NCI-H345 treated with DMSO at 0.1 percent for 48 hours (cell line): ENCODE data around the gene RB1.
"Not testable (repeated sequence)": the region's sequence is repeated elsewhere in the genome, so short reads cannot be mapped to it uniquely, and the experiment has no call there.

Source experiments
- DNase-seq: peaks from one replicate; lab custom pipeline; 2025; ENCODE audit not compliant: unreplicated experiment; lab: John Stamatoyannopoulos, UW

The RB1 gene

DNA sequence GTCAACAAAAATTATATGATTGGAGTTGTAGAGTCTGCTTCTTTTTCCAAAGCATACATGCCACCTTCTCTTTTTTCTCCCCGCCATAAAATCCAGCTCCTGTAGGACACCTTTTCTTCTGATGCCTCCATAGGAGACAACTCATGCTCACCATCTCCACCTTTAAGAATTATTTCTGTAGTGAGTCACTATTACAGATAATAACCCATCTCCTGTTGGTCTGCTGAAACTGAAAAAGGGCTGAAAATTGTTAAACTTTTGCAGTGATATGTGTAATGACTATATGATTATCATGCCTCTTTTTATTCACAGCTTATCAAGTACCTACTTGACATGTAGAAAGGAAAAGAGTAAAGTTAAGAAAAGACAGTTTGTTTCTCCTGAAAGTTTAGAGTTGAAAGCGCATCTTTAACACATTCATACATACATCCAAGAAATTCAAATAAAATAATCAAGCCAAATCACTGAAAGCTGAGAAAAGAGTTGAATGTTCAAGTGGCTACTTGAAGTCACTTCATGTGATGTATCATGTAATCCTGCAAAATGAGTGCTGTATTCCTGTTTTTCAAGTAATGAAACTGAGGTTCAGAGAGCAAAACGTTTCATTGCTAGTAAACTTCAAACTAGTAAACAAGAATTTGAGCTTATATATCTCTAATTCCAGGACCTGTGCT lies 144.9 kb downstream of the RB1 start:
- no peak for DNase-seq

DNA sequence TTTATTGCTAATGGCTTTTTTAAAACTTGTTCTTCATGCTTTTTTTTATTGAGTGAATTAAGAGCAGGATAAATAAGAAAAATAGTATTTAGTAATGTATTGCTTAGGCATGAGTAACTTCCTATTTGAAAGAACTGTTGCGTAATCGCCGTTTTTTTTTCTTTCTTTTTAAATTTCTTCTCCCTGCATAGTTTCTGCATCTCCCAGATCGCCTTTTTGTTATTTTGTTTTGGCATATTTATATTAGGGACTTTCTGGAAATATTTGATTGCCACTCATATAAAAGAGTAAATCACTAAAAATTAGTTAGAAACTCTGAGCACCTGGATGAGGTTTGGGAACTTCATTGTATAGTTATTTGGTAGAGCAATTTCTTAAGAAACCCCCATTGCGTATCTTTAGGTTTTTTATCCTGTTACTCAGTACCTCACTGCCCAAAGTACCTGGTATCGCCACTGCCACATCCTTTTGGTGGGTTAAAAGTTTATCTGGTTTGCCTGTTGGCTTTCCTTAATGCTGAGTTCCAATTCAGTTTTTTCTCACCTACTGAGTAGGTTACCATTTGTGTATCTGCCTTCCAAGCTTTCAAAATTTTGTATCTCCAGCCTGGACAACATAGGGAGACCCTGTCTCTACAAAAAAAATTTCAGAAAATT lies 145.5 kb downstream of the RB1 start:
- DNase-seq, result no peak

DNA sequence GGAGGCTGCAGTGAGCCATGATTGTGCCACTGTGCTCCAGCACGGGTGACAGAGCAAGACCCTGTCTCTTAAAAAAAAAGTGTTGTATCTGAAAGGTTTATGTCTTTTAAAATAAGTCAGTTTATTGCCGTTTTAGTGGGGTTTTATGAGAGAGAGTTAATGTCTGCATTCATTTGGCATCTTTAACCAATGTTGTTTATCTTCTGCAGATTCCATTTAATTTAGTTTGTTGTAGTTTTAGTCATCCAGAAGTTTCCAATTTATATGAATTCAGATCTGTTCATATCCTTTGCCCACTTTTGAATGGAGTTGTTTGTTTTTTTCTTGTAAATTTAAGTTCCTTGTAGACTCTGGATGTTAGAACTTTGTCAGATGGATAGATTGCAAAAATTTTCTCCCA lies 146.1 kb downstream of the RB1 start:
- no peak for DNase-seq

DNA sequence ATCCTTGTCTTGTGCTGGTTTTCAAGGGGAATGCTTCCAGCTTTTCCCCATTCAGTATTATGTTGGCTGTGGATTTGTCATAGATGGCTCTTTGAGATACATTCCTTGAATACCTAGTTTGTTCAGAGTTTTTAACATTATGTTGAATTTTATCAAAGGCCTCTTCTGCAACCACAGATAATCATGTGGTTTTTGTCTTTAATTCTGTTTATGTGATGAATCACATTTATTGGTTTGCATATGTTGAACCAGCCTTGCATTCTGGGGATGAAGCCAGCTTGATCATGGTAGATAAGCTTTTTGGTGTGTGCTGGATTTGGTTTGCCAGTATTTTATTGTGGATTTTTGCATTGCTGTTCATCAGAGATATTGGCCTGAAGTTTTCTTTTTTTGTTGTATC lies 147.6 kb downstream of the RB1 start:
- DNase-seq, result not testable (repeated sequence)

DNA sequence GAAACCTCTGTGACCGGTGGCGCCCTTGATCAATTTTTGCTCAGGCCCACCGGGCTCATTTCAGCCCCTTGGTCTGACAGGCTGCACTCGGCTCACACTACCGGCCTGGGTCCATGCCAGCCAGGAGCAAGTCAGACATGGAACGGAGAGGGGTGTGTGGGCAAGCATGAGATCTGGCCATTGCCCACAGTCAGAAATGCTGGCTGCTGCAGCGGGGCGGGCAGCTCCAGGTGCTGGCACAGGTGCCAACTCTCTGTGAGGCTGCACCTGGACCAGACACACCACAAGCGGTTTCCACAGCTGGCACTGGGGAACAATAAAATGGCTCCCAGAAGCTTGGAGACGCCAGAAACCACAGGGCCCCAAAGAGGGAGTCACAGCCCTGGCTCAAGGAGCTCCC lies 153.0 kb downstream of the RB1 start:
- no peak for DNase-seq

DNA sequence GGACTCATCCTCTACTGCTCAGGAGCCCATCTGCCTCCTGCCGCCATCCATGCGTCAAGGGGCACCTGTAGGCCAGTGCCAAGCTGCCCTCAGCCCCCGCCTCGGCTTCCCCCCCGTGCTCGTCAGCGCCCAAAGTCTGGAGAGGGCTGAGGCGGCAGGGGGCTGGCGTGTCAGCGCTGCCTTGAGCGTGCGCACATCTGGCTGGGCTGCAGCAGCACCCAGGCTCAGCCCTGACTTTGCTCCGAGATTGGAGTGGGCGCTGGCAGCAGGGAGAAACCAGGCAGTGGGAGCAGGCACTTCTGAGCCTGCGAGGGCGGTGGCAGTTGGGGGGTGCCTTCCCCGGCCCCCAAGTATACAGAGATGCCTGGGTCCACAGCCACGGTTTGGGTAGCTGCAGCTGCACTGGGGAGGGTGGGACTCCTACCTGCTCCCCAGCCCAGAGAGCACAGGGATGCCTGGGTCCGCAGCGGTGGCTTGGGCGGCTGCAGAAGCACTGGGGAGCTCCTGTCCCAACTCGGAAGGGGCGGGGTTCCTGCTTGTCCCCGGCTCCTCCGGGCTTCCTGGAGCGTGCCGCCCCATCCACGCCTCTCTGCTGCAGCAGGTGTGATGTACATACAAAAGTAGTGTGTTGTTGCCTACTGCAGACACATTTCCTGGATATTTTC lies 154.2 kb downstream of the RB1 start:
- no peak for DNase-seq

DNA sequence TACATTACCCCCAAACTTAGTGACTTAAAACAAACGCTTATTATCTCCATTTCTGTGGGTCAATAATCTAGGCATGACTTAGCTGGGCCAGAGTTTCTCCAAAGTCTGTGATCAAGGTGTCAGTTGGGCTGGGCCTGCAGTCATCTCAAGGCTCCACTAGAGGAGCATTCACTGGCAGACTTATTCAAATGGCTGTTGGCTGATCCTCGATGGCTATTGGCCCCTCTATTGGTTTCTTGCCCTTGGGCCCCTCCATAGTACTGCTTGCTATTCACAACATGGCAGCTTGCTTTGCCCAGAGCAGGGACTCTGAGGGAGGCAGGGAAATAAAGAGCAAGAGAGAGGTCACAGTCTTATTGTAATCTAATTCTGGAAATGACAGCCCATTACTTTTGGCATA lies 171.7 kb downstream of the RB1 start:
- DNase-seq, result no peak

DNA sequence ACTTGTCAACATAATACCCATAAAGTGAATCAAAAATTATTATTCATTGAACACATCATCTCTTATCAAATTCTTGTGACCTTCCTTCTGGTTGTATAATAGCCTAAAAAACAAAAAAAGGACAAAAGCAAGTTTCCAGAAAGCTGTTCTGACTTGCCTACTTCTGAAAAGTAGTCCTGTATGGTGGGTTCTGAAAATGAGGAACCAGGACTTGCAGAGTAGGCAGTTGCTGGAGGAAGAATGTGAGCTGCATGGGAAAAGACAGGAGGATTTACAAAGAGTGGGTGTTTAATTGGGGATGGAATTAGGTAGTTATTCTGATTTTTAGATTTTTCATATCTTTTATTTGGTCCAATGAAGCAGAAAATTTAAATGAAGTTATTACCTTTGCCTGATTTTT lies 172.7 kb downstream of the RB1 start:
- no peak for DNase-seq

DNA sequence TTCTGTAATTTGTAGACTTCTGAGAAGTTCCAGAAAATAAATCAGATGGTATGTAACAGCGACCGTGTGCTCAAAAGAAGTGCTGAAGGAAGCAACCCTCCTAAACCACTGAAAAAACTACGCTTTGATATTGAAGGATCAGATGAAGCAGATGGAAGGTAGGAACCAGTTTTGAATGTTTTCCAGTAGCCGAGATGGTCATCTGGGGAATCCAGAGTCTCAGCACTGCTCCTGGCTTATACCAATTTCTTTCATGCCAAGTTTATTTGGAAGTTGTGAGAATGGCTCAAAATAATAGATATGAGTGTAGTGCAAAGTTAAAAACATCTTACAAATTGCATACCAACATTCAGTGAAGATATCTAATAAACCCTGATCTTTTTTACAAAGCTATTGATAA lies 173.1 kb downstream of the RB1 start:
- DNase-seq, result no peak

DNA sequence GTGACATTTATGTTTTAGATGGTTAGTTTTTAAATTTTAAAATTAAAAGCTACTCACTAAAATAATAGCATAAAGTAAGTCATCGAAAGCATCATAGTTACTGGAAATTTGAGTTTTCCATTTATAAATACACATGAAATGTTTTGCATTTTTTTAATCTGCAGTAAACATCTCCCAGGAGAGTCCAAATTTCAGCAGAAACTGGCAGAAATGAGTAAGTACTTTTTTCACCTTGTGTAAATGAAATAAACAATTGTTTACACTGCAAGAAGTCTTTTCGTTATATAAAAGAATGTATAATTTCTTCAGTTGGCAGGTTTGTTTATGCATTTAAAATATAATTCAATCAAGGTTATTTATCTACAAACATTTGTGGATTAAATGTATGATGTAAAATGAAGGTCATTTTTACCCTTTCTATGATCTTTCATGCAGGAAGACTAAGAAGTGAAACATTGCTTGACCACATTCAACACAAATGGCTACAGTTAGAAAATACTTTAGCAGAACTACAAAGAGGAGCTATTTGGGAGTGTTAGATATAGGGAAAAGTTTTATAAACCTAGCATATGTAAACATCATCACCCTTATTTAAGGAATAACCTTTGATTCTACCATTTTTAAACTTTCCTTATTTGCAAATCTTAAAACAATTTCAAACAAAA lies 173.8 kb downstream of the RB1 start:
- no peak for DNase-seq

DNA sequence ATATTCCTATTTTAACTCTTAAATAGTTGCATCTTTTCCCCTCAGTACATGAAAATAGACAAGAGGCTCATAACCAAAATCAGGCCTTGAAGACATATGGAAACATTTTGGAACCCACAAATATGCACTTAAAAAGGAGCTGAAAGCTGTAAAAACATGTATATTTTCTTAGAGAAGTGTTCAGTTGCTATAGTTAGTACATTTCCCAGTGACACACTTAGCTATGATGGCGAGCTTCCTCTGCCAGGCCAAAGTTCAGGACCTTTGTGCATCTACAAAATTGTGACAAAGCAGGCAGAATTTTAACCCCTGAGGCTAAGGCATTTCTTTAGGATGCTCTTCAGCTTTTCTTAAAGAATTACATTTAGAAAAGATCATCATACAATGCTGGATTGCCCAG lies 174.8 kb downstream of the RB1 start:
- no peak for DNase-seq

DNA sequence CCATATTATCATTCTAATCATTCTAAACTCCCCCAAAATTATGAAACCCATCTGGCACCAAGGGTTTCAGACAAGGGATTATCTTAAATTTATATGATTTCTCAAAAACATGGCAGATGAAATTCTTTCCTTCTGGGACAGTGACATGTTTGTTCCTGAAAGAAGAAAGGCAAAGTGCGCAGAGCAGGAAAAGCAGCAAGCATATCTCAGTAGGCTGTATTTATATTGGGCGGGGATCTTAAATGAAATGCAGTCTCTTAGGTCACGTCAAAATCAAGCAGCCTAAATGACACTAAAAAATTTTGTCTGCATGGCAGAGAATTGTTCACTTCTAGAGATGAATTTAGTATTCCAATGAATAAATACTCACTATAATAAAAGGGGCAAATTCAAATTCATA lies 180.0 kb downstream of the RB1 start:
- no peak for DNase-seq

DNA sequence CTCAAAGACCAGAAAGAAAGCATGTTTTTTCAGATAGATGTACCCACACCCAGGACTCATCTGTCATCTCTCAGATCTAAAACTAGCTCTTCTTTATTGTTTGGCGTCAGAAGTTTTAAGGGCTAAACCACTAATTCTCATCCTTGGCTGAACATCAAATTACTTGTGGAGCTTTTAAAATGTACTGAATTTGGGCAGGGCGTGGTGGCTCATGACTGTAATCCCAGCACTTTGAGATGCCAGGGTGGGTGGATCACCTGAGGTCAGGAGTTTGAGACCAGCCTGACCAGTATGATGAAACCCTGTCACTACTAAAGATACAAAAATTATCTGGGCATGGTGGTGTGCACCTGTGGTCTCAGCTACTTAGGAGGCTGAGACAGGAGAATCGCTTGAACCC lies 181.9 kb downstream of the RB1 start:
- no peak for DNase-seq

DNA sequence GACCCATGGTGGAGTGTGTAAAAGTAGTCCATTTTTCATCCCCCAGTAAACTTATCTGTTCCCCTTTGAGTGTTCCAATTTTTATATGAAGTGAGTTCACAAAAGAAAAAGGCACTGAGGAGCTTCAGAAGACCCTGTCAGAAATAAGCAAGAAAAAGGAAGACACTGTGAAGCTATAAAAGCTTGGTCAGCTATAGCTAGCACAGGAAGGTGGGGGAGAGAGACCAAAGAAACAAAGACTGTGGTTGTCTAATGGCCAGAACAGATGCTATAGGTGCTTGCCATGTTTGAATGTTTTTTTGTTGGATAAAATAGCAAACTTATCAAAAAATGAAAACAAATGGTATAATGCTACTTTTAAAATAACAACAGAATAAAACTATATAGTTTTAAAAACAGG lies 182.8 kb downstream of the RB1 start:
- DNase-seq, result no peak

DNA sequence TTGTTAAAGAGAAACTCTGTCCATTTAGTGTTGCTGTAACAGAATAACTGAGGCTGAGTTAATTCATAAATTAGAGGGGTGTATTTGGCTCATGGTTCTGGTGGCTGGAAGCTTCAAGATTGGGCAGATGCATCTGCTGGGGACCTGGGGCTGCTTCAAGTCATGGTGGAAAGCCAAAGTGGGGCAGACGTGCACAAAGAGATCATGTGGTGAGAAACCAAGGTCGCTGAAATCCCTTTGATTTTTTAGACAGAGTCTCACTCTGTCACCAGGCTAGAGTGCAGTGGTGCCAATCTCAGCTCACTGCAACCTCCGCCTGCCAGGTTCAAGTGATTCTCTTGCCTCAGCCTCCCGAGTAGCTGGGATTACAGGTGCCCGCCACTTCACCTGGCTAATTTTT lies 183.3 kb downstream of the RB1 start:
- DNase-seq, result no peak

DNA sequence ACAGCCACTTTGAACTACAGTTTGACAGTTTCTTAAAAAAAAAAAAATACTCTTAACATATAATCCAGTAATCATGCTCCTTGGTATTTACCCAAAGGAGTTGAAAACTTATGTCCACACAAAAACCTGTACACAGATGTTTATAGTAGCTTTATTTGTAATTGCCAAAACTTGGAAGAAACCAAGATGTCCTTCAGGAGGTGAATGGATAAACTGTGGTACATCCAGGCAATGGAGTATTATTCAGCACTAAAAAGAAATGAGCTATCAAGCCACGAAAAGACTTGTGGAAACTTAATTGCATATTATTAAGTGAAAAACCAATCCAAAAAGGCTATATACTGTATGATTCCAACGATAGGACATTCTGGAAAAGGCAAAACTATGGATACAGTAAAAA lies 184.4 kb downstream of the RB1 start:
- DNase-seq, result no peak

DNA sequence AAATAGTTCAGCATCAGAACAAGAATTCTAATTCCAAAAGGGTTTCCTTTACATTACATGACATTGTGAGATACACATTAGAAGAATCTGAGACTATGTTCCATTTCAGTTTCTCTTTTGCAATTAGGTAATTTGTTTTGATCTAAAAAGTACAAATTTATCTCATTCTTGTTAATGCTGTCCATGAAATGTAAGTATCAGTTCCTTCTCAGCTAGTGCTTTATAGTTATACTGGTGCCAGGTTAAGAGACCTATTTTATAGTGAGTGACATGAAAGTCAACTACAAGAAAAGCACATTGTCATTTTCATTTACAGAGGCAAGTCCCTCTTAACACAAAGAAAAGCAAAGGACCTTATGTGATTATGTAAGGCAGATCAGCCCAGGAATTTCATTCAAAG lies 185.4 kb downstream of the RB1 start:
- no peak for DNase-seq

DNA sequence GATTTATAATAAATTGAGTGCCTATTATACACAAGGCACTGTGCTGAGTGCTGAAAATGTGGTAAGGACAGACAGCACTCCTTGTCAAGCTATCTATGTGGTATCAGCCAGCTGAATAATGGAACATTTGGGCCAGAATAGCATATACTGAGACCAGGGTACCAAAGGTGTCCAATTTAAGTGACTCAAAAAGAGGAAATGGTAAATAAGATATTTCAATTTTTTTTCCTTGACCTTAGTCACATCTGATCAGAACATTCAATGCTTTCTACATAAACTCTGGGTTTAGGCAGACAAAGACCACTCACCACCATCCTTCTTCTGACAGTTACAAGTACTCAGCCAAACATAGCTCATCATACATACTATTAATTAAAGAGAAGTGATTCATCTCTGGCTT lies 186.1 kb downstream of the RB1 start:
- no peak for DNase-seq

DNA sequence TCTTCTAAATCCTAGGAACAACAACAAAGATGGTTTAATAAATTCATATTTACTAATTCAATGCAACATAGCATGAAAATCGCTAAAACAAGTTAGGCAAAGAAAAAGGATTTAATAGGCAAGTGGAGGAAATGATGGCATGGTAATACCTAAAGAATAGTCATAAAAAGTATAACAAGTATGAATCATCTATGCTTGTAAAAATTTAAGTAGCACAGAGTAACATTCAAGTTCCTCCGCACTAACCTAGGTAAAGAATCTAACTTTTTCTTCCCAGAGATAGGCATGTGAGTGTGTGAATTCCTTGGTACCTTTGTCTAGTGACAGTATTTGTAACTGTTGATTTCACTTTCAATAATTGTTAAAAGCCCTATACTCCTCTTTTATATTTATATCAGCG lies 186.7 kb downstream of the RB1 start:
- DNase-seq, result no peak

DNA sequence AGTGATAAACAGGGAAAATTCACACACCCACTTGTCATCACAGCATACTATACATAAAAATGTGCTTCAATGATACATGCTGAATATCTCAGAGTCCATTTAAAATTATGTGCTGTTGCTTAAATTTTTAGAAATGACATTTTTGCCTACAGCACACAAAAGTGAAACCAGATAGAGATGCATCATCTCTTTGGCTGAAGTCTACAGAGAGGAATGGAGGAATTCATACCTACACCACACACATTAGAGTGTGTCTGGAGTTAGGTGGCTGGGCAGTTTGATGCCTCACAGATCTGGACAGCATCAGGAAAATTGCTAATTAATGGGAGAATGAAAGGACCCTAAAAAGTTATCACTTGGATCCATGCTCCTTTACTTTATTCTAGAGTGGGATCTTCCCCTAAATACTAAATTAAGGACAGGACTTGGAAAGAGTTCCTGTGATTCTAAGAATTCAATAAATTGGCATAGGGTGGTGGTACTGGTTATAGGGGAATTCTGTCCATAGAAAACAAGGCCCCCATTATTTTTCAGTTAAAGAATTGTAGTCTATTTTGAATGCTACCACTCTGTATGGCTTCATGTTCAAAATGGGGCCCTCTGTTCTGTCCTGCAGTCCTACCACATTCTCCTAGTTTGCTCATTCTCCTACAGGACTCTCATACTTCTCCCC lies 188.0 kb downstream of the RB1 start:
- no peak for DNase-seq

DNA sequence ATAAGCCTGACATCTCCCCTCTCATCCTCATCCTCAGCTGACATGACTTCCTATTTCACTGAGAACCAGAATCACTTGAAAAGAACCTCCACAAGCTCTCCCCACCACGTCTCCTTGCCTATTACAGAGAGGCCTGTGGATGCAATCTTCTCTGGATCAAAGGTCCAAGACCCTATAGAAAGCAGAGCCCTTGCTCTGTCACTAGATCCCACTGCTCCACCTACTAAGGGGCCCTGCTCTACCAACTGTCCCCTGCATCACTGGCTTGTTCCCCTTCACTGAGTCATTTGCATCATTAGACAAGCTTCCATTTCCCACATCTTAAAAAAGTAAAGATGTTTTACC lies 188.5 kb downstream of the RB1 start:
- no peak for DNase-seq
